ENCODE data around the gene KHK.

The KHK gene

GRCh38 chr2:27143285-27143684, 56.7 kb downstream of the KHK start:
- no peak overlapping the region for H3K27ac ChIP-seq (replicated peaks)
- no peak overlapping the region for H3K4me3 ChIP-seq (replicated peaks; ENCODE audit: insufficient read depth, low read length)
- no peak for TF ChIP-seq SPI1 (IDR thresholded peaks at IDR 0.05; ENCODE audit: borderline replicate concordance, low read depth)
- peaks cover 2% of the 10 kb centered on the region for H3K27me3 ChIP-seq (ENCODE audit: insufficient read depth, poor library complexity, severe bottlenecking)
- DNase-seq (ENCODE audit: low read depth in 1 of 2, low spot score in 1 of 2): no peak

DNA sequence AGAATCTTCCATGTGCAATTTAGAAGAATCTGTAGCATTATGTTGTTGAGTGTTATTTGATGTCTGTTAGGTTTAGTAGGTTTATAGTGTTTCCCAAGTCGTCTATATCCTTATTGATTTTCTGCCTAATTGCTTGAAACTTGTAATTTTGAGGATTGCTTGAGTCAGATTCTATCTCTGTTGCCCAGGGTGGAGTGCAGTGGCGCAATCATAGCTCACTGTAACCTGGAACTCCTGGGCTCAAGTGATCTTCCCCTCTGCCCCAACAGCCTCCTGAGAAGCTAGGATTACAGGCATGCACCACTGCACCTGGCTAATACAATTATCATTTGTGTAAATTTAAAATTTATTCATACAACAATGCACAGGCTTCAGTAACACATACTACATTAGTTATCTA, 59.1 kb downstream of the KHK start:
- TF ChIP-seq GABPA (IDR thresholded peaks at IDR 0.05; ENCODE audit: low read depth) (no peak), POLR2AphosphoS5 (IDR thresholded peaks at IDR 0.05; ENCODE audit: low read depth) (no peak), SPI1 (IDR thresholded peaks at IDR 0.05; ENCODE audit: borderline replicate concordance, low read depth) (no peak)
- Histone ChIP-seq H3K27ac (replicated peaks) (no peak overlapping the region), H3K4me3 (replicated peaks; ENCODE audit: insufficient read depth, low read length) (no peak overlapping the region), H3K27me3 (ENCODE audit: insufficient read depth, poor library complexity, severe bottlenecking) (peaks cover 2% of the 10 kb centered on the region)
- no peak for DNase-seq (ENCODE audit: low read depth in 1 of 2, low spot score in 1 of 2)

DNA sequence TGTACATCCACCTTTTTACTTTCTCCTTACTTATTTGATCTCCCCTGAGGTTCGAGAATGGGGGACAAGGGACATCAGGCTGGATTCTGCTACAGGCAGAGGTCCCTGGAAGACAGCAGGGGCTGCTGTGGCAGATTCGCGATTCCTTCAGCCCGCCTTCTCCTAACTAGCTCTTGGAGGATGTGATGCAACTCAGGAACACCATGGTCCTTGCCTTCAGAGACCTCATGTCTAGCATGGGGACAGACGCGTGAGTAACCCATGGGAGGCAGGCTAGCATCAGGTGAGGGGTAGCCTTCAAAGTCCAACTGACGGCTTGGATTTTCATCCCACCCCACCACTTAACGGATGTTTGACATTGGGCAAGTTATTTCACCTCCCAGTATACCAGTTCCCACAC, 61.4 kb downstream of the KHK start:
- no peak overlapping the region for H3K27ac ChIP-seq (replicated peaks)
- DNase-seq (ENCODE audit: low read depth in 1 of 2, low spot score in 1 of 2): no peak
- TF ChIP-seq GABPA (IDR thresholded peaks at IDR 0.05; ENCODE audit: low read depth) (no peak), SPI1 (IDR thresholded peaks at IDR 0.05; ENCODE audit: borderline replicate concordance, low read depth) (no peak), POLR2AphosphoS5 (IDR thresholded peaks at IDR 0.05; ENCODE audit: low read depth) (no peak)
- TF ChIP-seq, protein P1, sequence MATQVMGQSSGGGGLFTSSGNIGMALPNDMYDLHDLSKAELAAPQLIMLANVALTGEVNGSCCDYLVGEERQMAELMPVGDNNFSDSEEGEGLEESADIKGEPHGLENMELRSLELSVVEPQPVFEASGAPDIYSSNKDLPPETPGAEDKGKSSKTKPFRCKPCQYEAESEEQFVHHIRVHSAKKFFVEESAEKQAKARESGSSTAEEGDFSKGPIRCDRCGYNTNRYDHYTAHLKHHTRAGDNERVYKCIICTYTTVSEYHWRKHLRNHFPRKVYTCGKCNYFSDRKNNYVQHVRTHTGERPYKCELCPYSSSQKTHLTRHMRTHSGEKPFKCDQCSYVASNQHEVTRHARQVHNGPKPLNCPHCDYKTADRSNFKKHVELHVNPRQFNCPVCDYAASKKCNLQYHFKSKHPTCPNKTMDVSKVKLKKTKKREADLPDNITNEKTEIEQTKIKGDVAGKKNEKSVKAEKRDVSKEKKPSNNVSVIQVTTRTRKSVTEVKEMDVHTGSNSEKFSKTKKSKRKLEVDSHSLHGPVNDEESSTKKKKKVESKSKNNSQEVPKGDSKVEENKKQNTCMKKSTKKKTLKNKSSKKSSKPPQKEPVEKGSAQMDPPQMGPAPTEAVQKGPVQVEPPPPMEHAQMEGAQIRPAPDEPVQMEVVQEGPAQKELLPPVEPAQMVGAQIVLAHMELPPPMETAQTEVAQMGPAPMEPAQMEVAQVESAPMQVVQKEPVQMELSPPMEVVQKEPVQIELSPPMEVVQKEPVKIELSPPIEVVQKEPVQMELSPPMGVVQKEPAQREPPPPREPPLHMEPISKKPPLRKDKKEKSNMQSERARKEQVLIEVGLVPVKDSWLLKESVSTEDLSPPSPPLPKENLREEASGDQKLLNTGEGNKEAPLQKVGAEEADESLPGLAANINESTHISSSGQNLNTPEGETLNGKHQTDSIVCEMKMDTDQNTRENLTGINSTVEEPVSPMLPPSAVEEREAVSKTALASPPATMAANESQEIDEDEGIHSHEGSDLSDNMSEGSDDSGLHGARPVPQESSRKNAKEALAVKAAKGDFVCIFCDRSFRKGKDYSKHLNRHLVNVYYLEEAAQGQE (IDR thresholded peaks at IDR 0.05; ENCODE audit: insufficient replicate concordance, low read depth): no peak
- TF ChIP-seq, protein P2, sequence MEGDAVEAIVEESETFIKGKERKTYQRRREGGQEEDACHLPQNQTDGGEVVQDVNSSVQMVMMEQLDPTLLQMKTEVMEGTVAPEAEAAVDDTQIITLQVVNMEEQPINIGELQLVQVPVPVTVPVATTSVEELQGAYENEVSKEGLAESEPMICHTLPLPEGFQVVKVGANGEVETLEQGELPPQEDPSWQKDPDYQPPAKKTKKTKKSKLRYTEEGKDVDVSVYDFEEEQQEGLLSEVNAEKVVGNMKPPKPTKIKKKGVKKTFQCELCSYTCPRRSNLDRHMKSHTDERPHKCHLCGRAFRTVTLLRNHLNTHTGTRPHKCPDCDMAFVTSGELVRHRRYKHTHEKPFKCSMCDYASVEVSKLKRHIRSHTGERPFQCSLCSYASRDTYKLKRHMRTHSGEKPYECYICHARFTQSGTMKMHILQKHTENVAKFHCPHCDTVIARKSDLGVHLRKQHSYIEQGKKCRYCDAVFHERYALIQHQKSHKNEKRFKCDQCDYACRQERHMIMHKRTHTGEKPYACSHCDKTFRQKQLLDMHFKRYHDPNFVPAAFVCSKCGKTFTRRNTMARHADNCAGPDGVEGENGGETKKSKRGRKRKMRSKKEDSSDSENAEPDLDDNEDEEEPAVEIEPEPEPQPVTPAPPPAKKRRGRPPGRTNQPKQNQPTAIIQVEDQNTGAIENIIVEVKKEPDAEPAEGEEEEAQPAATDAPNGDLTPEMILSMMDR (IDR thresholded peaks at IDR 0.05; ENCODE audit: insufficient read depth, low read length): no peak
- H3K27me3 ChIP-seq (ENCODE audit: insufficient read depth, poor library complexity, severe bottlenecking): peaks cover 2% of the 10 kb centered on the region
- no peak overlapping the region for H3K4me3 ChIP-seq (replicated peaks; ENCODE audit: insufficient read depth, low read length)

- no peak within 1 kb of the TSS for H3K4me3 ChIP-seq (replicated peaks; ENCODE audit: insufficient read depth, low read length)
- H3K27ac ChIP-seq (replicated peaks): no peak within 1 kb of the TSS
- H3K27me3 ChIP-seq (ENCODE audit: insufficient read depth, poor library complexity, severe bottlenecking): peaks cover under 1% of the 10 kb centered on the region
- DNase-seq (ENCODE audit: low read depth in 1 of 2, low spot score in 1 of 2): no peak
- TF ChIP-seq, protein P2 (IDR thresholded peaks at IDR 0.05; ENCODE audit: insufficient read depth, low read length): no peak
- TF ChIP-seq SPI1 (IDR thresholded peaks at IDR 0.05; ENCODE audit: borderline replicate concordance, low read depth) (no peak), POLR2AphosphoS5 (IDR thresholded peaks at IDR 0.05; ENCODE audit: low read depth) (no peak), GABPA (IDR thresholded peaks at IDR 0.05; ENCODE audit: low read depth) (no peak)
- TF ChIP-seq, protein P1 (IDR thresholded peaks at IDR 0.05; ENCODE audit: insufficient replicate concordance, low read depth): no peak
Observed at GRCh38 chr2:27148801-27149439, 62.3 kb downstream of the KHK start, which contains the start of gene TCF23. Gene TCF23 (plus strand): TSS chr2:27149004. CDS start chr2:27149134, 130 bp downstream.

Measured in HL-60 (cell line).